Fibroblast of lung (primary cell): Measurements from ENCODE around the gene CSK.

Experiments
- EZH2 ChIP-seq: IDR thresholded peaks from 2 replicates; pipeline ENCODE4 v1.5.1; 2012; ENCODE audit warnings: low read length, control low read depth, mild to moderate bottlenecking; ENCODE audit errors: missing control alignments
- TF ChIP-seq, protein P1 (sequence below), 2 donors: IDR thresholded peaks in 1 of 2; conservative IDR thresholded peaks in 1 of 2; 1 replicate in 1 of 2; 2 replicates in 1 of 2; pipeline ENCODE4 v1.5.1; 2011 to 2012; ENCODE audit warnings: low read length in 2 of 2, control low read depth in 1 of 2, inconsistent platforms in 1 of 2, low read depth in 1 of 2, mild to moderate bottlenecking in 1 of 2

DNA sequence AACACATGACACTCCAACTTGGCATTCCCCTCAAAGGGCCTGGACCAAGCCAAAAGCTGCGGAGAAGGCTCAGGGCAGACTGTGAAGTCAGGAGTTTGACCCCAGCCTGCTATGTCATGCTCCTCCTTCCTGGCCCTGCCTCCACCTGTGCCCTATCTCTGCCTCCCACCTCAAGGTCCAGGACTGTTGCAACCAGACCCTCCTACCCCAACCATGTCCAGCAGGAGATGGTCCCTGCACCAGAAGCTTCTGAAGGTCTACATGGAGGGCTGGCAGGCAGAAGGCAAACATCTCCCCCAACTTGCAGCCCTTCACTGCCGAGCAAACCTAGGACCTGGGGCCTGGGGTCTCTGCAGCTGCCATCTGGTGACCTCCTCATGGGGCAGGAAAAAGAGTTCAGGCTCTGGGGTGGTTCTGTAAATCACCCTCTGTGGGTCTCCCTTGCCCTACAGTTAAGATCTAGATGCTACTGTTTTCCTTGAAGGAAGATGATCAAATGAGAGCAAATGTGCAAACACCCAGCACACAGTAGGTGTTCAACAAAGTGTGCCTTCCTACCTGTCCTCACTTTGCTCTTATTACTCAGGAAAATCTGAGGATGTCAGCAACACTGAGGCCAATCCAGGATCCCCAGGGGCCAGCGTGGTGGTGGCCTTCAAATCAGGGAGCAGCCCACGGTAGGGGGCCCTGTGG is 11.5 kb upstream of the CSK start:
- TF ChIP-seq, protein P1, sequence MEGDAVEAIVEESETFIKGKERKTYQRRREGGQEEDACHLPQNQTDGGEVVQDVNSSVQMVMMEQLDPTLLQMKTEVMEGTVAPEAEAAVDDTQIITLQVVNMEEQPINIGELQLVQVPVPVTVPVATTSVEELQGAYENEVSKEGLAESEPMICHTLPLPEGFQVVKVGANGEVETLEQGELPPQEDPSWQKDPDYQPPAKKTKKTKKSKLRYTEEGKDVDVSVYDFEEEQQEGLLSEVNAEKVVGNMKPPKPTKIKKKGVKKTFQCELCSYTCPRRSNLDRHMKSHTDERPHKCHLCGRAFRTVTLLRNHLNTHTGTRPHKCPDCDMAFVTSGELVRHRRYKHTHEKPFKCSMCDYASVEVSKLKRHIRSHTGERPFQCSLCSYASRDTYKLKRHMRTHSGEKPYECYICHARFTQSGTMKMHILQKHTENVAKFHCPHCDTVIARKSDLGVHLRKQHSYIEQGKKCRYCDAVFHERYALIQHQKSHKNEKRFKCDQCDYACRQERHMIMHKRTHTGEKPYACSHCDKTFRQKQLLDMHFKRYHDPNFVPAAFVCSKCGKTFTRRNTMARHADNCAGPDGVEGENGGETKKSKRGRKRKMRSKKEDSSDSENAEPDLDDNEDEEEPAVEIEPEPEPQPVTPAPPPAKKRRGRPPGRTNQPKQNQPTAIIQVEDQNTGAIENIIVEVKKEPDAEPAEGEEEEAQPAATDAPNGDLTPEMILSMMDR (conservative IDR thresholded peaks at IDR 0.05 in 1 of 2, IDR thresholded peaks at IDR 0.05 in 1 of 2; ENCODE audit: low read depth in 1 of 2, low read length in 2 of 2): no peak
- no peak for TF ChIP-seq EZH2
